DOHH2 (cell line): ENCODE results near the gene ZC3H4.

ENCODE experiments used
- H3F3A ChIP-seq: fragments of 200-600 bp; sonication (generic), shearing (Covaris generic); 2 replicates; pipeline ENCODE4 v1.6.0; 2016; ENCODE audit warnings: antibody characterized with exemption, mild to moderate bottlenecking; ENCODE audit not compliant: control insufficient read depth, insufficient read depth
- H3K27ac ChIP-seq: fragments of 200-600 bp; sonication (generic); 2 replicates; pipeline ENCODE4 v1.5.1; 2014; ENCODE audit warnings: low read depth, mild to moderate bottlenecking, low read length, moderate library complexity
- H3K27me3 ChIP-seq: fragments of 200-600 bp; sonication (generic); 2 replicates; pipeline ENCODE4 v1.6.1; 2014; ENCODE audit warnings: mild to moderate bottlenecking, low read length, mixed read lengths; ENCODE audit not compliant: control insufficient read depth
- H3K36me3 ChIP-seq: fragments of 200-600 bp; sonication (generic); 2 replicates; pipeline ENCODE4 v1.6.1; 2014; ENCODE audit warnings: mild to moderate bottlenecking, low read length, moderate library complexity, mixed read lengths; ENCODE audit not compliant: control insufficient read depth
- H3K4me1 ChIP-seq: fragments of 200-600 bp; sonication (generic); 2 replicates; pipeline ENCODE4 v1.6.1; 2014; ENCODE audit warnings: mild to moderate bottlenecking, low read length, mixed read lengths; ENCODE audit not compliant: control insufficient read depth
- H3K4me2 ChIP-seq: fragments of 200-600 bp; sonication (generic); 2 replicates; pipeline ENCODE4 v1.6.0; 2014; ENCODE audit warnings: mild to moderate bottlenecking, low read length, moderate library complexity
- H3K4me3 ChIP-seq: fragments of 200-600 bp; sonication (generic); 2 replicates; pipeline ENCODE4 v1.5.1; 2014; ENCODE audit warnings: mild to moderate bottlenecking, low read length, mixed read lengths
- H3K79me2 ChIP-seq: fragments of 200-600 bp; sonication (generic); 2 replicates; pipeline ENCODE4 v1.6.1; 2014; ENCODE audit warnings: mild to moderate bottlenecking, low read length, mixed read lengths; ENCODE audit not compliant: control insufficient read depth
- H3K9me2 ChIP-seq: fragments of 200-600 bp; sonication (generic); replicated peaks from 2 replicates; pipeline ENCODE4 v1.6.1; 2014; ENCODE audit warnings: mild to moderate bottlenecking, low read length, mixed read lengths; ENCODE audit not compliant: control insufficient read depth
- H3K9me3 ChIP-seq: fragments of 200-600 bp; sonication (generic); 2 replicates; pipeline ENCODE4 v1.6.1; 2014; ENCODE audit warnings: antibody characterized with exemption, low read length, mixed read lengths; ENCODE audit not compliant: control insufficient read depth, insufficient read depth
- H4K20me1 ChIP-seq: fragments of 200-600 bp; sonication (generic); 2 replicates; pipeline ENCODE4 v1.6.0; 2014; ENCODE audit warnings: low read depth, mild to moderate bottlenecking, antibody characterized with exemption, low read length, moderate library complexity; ENCODE audit not compliant: control insufficient read depth, insufficient read depth
- CTCF ChIP-seq: fragments of 200-600 bp; sonication (generic); IDR thresholded peaks from one replicate; pipeline ENCODE4 v1.5.1; 2014; ENCODE audit warnings: antibody characterized with exemption, mild to moderate bottlenecking, low read depth, low read length; ENCODE audit not compliant: poor library complexity, severe bottlenecking
- EZH2phosphoT487 ChIP-seq: fragments of 200-600 bp; sonication (generic); IDR thresholded peaks from 2 replicates; pipeline ENCODE4 v1.6.1; 2017; ENCODE audit warnings: borderline replicate concordance, mild to moderate bottlenecking, antibody characterized with exemption, low read length, moderate library complexity, mixed read lengths

The ZC3H4 gene

GRCh38 chr19:47151627-47152026 lies 38.1 kb upstream of the ZC3H4 start:
- no peaks in the 10 kb centered on the region for H3K27me3 ChIP-seq
- H3K4me2 ChIP-seq = no peak overlapping the region
- H3K4me1 ChIP-seq = peaks cover 18% of the 10 kb centered on the region
- peaks cover 10% of the 10 kb centered on the region for H3F3A ChIP-seq
- no peak overlapping the region for H3K27ac ChIP-seq
- H3K9me3 ChIP-seq = no peaks in the 10 kb centered on the region
- peaks cover 91% of the 10 kb centered on the region for H3K36me3 ChIP-seq
- no peak for TF ChIP-seq EZH2phosphoT487
- TF ChIP-seq CTCF = no peak
- H3K79me2 ChIP-seq = peaks cover 82% of the 10 kb centered on the region
- no peaks in the 10 kb centered on the region for H3K9me2 ChIP-seq
- 0 out of 2 replicates have a peak, but pooled peaks cover 3% of the 10 kb centered on the region for H4K20me1 ChIP-seq
- no peak overlapping the region for H3K4me3 ChIP-seq

- peaks cover 95% of the 10 kb centered on the region for H3K79me2 ChIP-seq
- H4K20me1 ChIP-seq = peaks cover 8% of the 10 kb centered on the region; the same call in 1 of the 2 replicates
- H3K4me3 ChIP-seq = no peak overlapping the region
- H3K27ac ChIP-seq = no peak overlapping the region
- H3K9me2 ChIP-seq = no peaks in the 10 kb centered on the region
- H3F3A ChIP-seq = peaks cover 4% of the 10 kb centered on the region
- H3K9me3 ChIP-seq = no peaks in the 10 kb centered on the region
- no peaks in the 10 kb centered on the region for H3K4me1 ChIP-seq
- H3K27me3 ChIP-seq = no peaks in the 10 kb centered on the region
- TF ChIP-seq EZH2phosphoT487 (no peak), CTCF (no peak)
- peaks cover 93% of the 10 kb centered on the region for H3K36me3 ChIP-seq
- H3K4me2 ChIP-seq = no peak overlapping the region
Measured at GRCh38 chr19:47146920-47147319, 33.3 kb upstream of the ZC3H4 start.

- TF ChIP-seq CTCF (no peak), EZH2phosphoT487 (no peak)
- Histone ChIP-seq H3F3A (peaks cover 4% of the 10 kb centered on the region), H3K4me3 (no peak overlapping the region), H3K4me2 (no peak overlapping the region), H3K9me2 (no peaks in the 10 kb centered on the region), H3K27me3 (no peaks in the 10 kb centered on the region), H3K36me3 (peaks cover 92% of the 10 kb centered on the region), H4K20me1 (peaks cover 8% of the 10 kb centered on the region; the same call in 1 of the 2 replicates), H3K27ac (no peak overlapping the region), H3K9me3 (no peaks in the 10 kb centered on the region), H3K4me1 (no peaks in the 10 kb centered on the region), H3K79me2 (peaks cover 96% of the 10 kb centered on the region)
Measured at GRCh38 chr19:47145639-47146486, 32.3 kb upstream of the ZC3H4 start.
